DOHH2 (cell line): ENCODE results near the gene ZFYVE1.

Experiments
- CTCF ChIP-seq: fragments of 200-600 bp; sonication (generic); IDR thresholded peaks from one replicate; pipeline ENCODE4 v1.5.1; 2014; ENCODE audit warnings: antibody characterized with exemption, mild to moderate bottlenecking, low read depth, low read length; ENCODE audit not compliant: poor library complexity, severe bottlenecking
- EZH2phosphoT487 ChIP-seq: fragments of 200-600 bp; sonication (generic); IDR thresholded peaks from 2 replicates; pipeline ENCODE4 v1.6.1; 2017; ENCODE audit warnings: borderline replicate concordance, mild to moderate bottlenecking, antibody characterized with exemption, low read length, moderate library complexity, mixed read lengths

- no peak for TF ChIP-seq CTCF
- no peak for TF ChIP-seq EZH2phosphoT487
Measured at GRCh38 chr14:72925171-72925759, 101.6 kb downstream of the ZFYVE1 start.
